Stimulated activated CD4-positive, alpha-beta T cell treated with anti-CD3 and anti-CD28 coated beads, TNF-alpha, amount 100 ng/mL, for 24 hours (primary cell): ENCODE measurements around the gene RGCC.

ENCODE experiments used
- DNase-seq, 3 experiments: peaks; one replicate each; pipeline ENCODE4 v3.0.0-alpha.2; 2020; ENCODE audit warnings: low read depth in 3 of 3

The RGCC gene

DNA sequence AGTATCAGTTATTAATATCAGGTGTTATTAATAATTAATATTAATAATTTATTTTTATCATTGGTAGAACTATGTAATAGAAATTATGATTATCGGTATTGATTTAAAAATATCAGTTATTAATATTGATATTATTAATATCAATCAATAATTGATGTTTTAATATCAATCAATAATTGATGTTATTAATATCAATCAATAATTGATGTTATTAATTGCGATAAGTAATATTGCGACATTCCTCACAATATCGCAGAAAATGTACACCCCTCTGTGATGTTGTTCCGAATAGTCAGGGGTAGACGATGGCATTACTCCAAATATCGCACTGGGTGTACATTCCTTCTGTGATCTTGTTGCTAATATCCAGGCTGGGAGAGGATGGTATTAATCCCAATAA lies 3.7 kb upstream of the RGCC start:
- DNase-seq = no peak

DNA sequence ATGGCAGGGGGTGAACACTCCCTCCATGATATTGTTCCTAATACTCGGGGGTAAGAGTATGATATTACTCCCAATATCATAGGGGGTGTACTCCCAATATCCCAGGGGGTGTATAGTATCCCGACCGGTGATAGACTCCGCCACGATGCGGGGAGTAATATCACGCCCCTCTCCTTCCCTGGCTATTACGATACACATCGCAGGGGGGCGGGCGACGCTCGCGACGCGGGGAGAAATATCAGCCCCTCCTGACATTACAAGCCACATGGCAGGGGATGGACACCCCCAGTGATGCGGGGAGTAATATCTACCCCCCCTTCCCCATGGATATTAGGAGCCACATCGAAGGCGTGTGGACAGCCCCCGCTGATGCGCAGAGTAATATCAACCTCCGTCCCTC lies 3.2 kb upstream of the RGCC start:
- DNase-seq = no peak

DNA sequence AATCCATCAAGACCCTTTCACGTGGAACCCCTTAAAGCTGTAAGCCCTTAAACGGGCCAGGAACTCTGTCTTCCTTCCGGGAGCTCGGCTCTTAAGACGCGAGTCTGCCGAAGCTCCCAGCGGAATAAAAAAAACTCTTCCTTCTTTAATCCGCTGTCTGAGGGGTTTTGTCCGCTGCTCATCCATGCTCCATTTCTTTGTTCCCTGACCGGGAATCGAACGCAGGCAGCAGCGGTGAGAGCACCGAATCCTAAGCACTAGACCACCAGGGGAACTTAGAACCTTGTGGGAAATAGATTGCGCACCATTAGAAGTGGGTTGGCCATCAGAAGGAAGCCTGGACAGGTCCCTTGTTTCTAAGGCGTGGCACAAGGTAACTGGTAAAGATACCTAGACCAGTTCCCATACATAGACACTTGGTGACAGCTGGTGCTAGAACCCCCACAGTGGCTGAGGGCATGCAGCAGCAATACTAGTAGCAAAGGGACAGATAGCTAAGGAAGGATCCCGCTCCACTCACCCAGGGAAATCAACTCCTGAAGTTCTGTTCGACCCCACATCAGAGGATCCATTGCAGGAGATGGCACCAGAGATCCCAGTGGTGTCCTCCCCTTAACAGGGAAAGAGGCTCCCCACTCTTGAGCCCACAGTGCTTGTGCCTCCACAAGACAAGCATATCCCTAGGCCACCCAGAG lies 1.5 kb upstream of the RGCC start:
- no peak for DNase-seq

DNA sequence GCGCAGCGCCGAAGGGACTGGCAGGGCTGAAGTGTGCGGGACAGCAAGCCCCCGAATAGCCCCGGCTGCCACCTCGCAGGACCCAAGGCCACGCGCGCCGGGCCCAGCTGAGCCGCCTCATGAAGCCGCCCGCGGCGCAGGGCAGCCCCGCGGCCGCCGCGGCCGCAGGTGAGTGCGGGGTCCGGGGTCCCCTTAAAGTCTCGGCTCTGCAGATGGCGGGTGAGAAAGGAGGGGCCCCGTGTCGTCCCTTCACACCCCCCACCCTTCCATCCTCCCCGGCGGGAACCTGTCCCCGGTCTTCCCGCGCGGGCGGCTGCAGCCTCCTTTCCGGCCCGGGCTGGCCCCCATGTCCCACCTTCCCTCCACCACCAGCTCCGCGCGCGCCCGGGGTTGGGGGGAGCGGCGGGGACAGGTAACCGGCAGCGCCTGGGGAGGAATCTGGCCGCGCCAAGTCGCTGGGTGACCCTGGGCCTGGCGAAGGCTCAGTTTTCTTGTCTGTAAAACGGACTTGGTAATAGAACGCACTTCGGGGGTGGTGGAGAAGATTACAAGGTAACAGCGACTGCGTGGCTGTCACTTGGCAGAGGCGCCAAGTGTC lies 338 bp downstream of the RGCC start:
- peak in 1 of 3 experiments; percentile 37 for DNase-seq

DNA sequence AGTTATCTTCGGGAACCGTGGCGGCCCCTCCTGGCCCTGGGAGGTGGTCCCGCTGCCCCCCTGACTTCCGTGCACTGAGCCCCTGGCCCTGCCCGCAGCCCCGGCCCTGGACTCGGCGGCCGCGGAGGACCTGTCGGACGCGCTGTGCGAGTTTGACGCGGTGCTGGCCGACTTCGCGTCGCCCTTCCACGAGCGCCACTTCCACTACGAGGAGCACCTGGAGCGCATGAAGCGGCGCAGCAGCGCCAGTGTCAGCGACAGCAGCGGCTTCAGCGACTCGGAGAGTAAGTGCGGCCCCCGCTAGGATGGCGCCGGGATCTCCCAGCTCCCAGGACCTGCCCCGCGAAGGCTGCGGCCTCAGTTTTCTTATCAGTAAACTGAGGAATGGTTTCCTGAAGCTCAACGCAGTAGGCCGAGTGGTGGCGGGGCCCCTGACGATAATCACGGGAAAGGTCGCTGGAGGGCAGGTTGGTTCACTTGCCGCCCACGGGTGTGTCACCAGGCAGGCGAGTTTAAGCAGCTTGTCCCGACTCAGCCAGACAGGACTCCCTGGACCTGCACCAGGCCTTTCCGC lies 924 bp downstream of the RGCC start:
- peak in 1 of 3 experiments; percentile 63 for DNase-seq

DNA sequence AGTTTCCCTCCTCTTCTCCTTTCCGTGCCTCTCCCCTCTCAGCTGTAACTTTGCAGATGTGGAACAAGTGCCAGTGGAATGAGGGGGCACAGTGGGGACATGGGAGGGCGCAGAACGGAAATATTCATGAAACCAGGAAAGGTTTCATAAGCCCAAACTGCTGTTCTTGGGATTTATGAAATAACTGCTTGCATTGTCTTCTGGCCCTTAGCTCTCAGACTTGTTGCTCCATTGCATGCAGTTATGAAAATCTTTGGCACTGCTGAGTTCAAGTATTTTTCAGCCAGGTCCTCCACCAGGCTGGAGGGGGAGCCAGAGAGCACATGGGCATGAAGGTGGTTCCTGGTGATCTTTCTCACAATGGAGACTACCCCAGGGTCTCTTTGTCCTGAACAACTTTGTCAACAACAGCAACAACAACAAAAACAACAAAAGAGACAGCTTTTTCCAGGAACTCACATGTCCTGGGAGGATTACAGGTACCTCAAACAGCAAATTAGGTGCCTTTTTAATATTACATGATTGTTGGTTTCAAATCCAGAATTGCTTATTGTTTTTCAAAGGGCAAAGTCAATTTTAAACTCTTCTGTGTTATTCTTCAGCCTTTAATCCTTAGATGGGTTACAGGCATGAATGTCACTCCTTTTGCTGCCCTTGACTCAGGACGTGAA lies 1.5 kb downstream of the RGCC start:
- DNase-seq = peak in 2 of 3 experiments; percentile 47 to 59

DNA sequence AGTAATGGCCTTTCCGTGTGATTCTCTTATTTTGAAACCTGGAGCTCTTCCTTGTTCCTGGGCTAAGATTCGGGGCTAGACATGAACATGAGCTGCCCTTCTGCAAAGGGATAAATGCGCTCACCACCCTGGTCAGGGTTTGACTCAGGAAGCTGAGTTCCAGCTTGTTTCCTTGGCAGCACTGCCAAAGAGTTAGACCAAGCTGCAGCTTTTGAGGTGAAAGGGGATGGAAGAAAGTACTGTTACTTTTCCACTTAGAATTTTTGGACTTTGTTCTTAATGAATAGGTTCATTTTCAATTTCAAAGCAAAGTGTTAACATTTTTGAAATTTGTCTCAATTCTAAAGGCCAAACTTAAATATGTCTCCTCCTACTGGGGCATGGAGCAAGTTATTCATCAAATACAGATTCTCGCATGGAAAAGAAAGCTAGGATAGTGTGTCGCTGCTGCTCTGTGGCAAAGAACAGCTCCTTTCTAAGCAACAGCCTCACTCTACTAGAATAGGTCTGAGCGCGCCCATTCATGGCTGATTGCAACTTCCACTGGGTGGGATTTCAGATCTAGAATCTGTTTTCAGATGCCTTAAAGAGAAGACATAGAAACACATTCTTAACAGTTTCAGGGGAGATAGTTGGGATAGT lies 2.2 kb downstream of the RGCC start:
- DNase-seq = no peak

DNA sequence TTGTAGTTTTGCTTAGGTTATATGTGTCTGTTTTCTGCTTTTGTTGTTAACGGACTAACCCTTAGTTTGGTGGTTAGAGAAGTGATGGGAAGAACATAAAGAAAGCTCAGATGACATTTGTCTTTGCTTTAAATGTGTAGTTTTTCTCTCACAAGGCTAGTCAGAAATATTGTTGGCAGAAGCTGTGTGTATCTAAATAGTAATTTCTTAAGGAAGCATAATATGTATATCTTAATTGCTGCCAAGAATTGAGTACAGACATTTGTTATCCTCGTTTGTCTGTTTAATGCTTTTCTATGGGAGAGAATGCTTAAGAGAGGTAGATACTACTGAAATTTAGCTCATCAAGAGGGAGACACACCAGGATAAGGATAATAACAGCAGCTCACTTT lies 2.7 kb downstream of the RGCC start:
- no peak for DNase-seq

DNA sequence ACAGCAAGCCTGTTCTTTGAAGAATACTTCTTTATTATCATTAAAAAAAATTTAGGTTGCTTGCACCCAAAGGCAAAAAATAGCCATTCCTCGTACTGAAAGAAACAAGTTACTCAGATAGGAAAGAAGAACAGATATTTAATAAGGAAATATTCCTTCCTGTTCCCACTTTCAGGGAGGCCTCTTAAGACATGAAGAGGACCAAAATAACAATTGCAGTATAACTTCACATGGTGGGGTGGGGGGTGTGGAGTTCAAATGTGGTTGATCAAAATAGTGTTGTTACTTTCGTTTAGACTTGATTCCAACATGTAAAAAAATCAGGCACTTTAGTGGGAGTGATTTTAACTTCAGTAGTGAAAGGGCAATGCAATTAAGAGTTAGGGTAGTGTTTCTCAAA lies 3.6 kb downstream of the RGCC start:
- no peak for DNase-seq

DNA sequence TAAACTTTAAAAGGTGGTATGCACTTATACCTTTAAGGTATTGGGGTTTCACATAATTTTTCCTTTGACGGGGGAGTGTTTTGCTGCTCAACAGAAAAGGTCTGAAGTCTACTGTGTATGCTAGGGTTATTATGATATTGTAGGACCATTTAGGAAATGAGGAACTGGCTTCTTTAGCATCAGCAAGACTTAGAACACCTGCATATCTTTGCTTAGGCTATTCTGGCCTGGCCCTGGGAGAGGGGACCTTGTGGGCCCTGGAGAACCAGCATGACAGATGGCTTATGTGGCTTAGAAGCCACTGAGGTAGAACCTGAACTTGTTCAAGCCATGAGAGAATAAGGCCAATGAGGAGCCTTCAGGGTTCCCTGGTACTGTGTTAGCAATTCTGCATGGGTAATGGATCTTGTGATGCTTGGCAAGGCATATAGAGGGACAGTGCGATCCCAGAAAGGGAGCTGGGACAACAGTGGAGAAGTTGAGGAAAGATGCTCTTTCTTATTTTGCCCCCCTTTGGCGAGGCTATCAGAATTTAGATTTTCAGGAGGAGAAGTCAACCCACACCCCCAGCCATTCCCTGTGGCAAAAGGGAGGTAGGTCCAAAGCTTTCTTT lies 4.3 kb downstream of the RGCC start:
- DNase-seq = no peak

DNA sequence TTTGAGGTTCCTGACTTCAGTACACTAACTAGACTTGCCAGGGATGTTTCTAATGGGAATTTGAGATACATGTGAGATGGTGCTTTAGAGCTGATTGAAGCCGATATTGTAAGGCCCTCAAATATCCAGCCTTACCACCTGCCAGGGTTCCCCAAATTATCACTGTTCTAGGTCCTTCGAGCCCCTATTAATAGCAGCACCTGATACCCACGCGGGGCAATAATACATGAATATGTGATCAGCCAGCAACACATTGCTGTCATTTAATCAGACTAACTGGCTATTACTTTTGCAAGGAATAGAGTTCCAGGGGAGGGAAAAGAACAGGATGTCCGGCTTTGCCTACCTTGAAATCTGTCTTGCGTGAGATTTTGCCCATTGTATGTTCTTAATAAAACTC lies 5.1 kb downstream of the RGCC start:
- DNase-seq = no peak

DNA sequence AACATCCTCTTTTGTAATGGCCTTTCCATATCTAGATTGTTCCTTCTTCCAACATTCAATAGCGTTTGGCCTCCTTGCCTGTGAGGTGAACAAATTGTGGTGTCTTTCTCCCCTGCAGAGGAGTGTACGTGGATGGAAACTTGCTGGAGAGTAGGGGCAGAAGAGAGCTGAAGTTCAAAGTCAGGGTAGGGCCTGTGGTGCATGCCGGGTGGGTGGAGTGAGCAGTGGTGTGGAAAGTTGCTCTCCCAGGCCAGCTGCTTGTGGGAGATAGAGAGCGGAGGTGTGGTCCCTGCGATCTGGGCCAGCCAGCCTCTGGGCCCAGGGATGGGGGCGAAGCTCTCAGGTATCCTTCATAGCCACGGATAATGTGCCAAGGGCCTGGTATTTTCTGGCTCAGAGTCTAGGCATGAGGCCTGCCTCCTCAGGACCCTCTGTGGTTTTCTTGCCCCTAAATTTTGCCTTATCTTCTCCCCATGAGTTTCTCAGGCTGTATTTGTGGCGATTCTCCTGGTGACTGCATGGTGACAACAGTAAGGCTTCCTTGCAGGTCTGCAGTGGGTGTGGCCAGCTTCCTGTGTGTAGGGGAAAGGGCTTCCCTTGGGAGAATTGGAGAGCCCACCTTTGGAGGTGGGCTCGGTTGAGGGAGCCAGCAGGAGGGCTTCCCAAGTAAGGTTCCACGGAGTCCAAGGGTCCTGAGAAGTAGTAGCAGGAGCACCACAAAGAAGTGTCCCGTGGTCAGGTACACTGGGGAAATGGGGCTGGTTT lies 6.7 kb downstream of the RGCC start:
- peak in 1 of 3 experiments; percentile 67 for DNase-seq

DNA sequence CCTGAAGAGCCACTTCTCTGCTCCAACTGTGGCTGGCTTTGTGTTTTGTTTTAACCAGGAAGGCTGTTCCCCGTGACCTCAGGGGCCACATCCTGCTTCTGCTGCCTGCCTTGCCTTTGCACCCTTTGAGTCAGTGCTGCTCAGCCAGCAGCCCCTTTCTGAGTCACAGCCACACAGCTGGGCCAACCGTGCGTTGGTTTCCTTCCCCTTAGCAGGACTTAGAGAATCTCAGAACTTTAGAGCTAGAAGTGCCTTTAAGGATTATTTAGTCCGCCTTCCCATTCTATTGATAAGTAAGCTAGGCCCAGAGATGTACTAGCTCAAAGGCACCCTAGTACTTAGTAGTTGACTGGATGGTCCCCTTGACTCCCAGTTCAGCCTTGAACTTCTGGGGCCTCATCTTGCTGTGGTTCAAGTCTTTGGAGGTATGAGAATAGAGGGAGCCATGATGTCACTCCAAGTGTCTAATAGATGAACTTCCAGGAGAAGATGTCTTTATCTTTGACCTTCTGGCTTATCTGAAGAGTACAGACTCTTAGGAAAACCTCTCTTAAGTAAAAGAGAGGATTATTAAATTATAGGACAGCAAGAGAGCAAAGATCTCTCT lies 8.0 kb downstream of the RGCC start:
- DNase-seq = peak; percentile 69 to 87 (median 75)

DNA sequence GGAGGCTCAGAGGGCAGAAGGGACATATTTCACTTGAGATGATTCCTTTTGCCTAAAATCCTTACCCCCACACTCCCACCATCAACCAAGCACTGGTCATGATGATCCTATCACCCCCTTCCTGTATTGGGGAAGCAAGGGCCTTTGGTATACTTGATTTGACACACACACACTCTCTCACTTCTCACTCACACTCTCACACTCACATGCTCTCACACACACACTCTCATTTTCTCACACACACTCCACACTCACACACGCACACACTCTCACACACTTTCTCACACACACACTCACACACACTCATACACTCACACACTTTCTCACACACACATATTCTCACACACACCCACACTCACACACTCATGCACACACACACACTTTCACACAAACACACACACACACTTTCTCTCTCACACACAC lies 8.6 kb downstream of the RGCC start:
- DNase-seq = no peak

DNA sequence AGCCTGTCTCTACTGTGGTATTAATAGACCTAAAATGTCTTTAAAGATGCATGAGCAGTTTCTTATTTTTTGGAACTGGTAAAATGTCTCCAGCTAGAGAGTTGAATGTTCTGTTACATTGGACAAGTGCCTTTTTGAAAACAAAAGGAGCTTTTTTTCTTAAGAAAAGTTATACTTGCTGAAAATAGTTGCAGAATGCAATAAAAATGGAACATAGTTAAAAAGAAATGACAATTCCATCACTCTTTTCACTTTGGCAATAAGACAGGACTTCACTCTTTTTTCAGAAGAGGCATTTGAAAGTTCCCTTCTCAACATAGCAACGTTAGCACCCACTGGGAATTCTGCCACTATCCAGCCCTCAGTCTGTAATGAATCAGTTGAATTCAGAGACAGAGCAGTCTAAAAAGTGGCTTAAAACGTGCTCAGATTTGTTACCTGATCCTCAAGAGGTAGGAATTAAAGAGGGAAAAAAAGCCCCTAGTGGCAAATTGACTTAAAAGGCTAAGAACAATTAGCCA lies 10.1 kb downstream of the RGCC start:
- DNase-seq = no peak

DNA sequence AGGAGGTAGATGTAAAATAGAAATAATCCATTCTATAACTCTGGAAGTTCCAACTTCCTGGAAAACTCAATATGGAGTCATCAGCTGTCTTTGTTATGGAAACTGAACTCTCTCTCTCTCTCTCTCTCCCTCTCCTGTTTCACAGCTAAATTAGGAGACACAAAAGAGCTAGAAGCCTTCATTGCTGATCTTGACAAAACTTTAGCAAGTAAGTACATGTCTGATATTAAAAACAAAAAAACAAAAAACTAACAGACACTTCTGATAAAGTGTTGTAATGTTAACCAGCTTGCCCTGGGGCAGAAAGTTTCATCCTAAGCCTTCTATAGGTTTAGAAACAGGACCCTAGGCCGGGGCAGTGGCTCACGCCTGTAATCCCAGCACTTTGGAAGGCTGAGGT lies 11.3 kb downstream of the RGCC start:
- DNase-seq = no peak

DNA sequence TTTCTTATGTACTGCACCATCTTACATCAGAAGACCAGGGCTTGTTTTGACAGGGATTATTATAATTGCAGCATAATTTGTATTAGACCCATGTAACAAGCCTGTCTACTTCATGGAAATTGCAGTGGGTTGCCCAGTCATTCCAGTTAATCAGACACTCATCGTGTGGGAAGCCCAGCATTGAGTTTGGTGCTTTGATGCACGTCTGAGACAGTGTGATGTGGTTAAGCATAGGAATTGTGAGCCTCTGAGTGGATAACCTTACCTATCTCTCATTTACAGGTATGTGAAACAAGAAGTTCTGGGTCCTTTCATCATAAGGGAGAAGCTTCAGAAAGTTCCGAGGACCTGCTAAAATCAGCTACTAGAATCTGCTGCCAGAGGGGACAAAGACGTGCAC lies 12.8 kb downstream of the RGCC start:
- DNase-seq = peak in 2 of 3 experiments; percentile 56 to 62

DNA sequence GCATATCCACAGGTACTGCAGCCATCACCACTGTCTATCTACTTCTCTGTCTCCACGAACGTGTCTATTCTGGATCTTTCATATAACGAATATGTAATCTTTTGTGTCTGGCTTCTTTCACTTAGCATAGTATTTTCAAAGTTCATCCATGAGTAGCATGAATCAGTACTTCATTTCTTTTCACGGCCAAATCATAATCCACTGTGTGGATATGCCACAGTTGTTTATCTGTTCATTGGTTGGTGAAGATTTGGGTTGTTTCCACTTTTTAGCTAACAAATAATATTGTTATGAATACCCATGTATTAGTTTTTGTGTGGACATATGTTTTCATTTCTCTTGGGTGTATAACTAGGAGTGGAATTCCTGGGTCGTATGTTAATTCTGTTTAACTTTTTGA lies 14.4 kb downstream of the RGCC start:
- no peak for DNase-seq

DNA sequence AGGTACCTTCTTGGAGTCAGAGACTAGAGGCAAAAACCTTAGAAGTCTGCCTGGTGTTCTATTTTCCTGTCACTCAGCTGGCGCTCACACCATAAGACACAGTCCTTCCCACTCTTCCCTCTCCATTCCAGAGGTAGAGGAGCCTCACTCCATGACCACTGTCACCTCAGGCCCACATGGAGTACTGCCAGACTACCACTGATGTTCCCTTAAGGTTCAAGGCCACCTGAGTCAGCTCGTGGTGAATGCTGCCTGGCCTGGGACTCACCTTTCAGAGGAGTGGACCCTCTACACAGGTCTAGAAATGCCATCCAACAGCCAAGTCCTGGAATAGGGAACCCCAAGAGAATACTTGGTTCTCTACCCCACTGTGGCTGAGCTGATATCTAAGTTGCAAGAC lies 29.9 kb downstream of the RGCC start:
- no peak for DNase-seq

DNA sequence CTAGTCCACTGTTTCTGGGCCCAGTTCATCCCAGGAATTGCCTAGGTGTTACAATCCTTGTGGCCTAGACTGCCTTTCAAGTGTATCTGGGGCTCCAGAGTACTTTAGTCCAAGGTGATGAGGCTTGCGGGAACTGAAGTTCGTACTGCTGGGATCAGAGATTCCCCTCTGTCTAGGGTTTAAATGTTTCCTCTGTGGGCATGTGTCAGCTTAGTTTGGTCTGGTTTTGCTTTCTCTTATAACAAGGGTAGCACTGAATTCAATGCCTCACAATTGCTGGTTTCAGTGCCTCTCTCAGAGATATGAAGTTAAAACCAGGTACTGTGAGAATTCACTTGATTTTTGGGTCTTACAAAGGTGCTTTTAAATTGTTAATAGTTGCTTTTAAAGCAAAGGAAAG lies 30.8 kb downstream of the RGCC start:
- DNase-seq = no peak
